IPS DF 4.7 (cell line): ENCODE data around the gene DNM1.
A peak's percentile ranks its signal among the peaks of the same experiment; 100 is the strongest.

Experiments used
- DNase-seq: peaks from one replicate; pipeline ENCODE4 v3.0.0-alpha.2; 2013; ENCODE audit warnings: low spot score; ENCODE audit errors: extremely low read depth

The DNM1 gene

DNA sequence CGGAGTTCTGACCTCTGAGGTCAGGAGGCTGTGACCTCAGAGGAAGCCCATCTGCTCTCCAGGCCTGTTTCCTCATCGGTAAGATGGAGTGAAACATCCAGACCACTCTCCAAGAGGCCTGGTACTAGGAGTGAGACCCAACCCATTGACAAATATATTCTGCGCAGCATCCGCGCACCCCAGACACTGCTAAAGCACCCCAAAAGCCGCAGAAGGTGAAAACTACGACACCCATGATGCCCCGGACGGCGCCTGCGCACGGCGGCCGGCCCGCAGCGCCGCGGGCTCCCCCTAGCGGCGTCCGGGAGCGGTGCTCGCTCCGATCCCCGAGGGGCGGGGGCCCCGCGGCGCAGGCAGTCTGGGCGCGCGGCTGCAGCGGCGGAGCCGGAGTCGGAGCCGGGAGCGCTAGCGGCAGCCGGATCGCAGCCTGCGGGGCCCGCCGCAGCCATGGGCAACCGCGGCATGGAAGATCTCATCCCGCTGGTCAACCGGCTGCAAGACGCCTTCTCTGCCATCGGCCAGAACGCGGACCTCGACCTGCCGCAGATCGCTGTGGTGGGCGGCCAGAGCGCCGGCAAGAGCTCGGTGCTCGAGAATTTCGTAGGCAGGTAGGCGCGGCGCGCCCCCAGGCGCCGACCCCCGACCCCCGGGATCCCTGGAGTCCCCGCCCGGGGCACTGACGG is at the start of gene DNM1:
TSS of gene DNM1 (plus strand) at position 356 of the 683 bp plus-strand sequence. CDS start at position 448, 92 bp downstream.
- DNase-seq = no peak

- DNase-seq = no peak
These were observed 49.1 kb upstream of the DNM1 start for GRCh38 chr9:128153947-128154695.

- DNase-seq = no peak
These were observed 47.3 kb upstream of the DNM1 start for GRCh38 chr9:128155736-128156500.

DNA sequence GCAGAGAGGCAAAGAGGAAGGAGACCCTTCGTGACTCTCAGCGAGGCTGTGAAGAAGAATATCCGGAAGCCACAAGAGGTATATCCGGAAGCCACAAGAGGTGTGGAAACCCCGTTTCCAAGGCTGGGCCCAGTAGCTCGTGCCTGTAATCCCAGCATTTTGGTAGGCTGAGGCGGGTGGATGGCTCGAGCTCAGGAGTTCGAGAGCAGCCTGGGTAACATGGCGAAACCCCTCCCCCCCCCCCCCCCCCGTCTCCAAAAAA is 43.7 kb upstream of the DNM1 start:
- DNase-seq = no peak

DNA sequence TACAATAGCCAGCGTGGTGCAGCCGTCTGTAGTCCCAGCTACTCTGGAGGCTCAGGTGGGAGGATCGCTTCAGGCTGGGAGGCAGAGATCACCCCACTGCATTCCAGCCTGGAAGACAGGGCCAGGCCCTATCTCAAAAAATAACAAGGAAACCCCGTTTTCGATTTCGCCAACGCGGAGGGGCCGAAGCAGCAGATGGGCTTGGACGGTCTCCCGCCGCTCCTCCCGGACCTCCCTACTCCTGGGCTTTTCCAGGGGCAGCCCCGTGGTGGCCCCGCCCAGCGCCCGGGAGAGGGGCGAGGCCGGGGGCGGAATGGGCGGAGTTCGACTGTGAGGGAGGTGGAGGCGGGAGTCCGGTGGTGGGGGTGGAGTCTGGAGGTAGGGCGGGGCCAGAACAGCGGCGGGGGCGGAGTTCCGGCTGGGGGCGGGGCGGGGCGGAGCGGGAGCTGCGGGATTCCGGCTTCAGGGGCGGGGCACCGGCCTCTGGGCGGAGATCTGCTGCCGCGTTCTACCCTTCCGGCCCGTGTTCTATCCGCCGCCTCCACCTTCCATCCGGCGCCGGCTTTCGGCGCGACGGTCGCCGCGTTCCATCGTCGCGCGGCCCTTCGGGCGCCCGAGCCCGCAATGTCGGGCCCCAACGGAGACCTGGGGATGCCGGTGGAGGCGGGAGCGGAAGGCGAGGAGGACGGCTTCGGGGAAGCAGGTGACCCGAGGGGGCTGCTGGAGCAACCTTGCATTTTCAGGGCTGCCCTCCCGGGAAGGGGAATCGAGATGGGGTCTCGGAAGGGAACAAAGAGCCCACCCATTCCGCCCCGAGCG is 43.2 kb upstream of the DNM1 start, which contains the start of gene BBLN:
TSS of gene BBLN (plus strand) at position 482 of the 819 bp plus-strand sequence. CDS start at position 625, 143 bp downstream.
- peak; percentile 60 for DNase-seq

GRCh38 chr9:128160603-128160987 is 42.6 kb upstream of the DNM1 start:
- DNase-seq = no peak

GRCh38 chr9:128161215-128161902 is 41.8 kb upstream of the DNM1 start:
- no peak for DNase-seq

GRCh38 chr9:128162215-128163026 is 40.8 kb upstream of the DNM1 start:
- DNase-seq = no peak

GRCh38 chr9:128163027-128163515 is 40.1 kb upstream of the DNM1 start:
- DNase-seq = no peak

DNA sequence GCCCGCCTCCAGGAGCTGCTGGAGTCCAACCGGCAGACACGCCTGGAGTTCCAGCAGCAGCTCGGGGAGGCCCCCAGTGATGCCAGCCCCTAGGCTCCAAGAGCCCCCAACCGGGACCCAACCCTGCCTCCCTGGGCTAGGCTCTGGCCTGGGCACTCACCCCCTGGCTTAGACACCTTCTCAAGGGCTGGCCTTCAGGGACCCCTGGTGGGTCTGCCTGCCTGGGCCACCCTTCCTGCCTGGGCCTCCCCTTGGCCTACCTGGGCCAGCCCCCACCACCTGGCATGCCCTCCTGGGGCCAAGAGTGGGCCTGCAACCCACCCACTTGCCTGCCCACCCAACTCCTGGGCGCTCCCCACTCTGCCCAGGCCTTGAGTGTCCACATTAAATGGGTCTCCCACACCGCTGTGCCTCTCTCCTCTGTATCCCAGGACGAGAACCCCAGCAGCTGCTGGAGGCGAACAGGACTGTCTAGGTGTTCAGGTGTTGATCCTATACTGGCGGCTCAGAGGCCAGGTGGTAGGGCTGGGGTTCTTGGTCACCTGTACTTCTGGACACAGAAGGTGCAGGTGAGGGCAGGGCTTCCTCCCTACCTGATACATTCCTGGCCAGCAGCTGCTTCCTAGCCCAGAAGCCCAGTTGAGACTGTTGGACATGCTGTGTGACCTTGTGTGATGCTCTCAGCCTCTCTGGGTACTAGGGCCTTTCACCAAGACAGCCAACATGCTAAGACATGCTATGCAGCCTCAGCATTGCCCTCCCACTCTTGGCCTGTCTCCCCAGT is 39.5 kb upstream of the DNM1 start:
- no peak for DNase-seq

GRCh38 chr9:128164307-128164885 is 38.8 kb upstream of the DNM1 start:
- no peak for DNase-seq

DNA sequence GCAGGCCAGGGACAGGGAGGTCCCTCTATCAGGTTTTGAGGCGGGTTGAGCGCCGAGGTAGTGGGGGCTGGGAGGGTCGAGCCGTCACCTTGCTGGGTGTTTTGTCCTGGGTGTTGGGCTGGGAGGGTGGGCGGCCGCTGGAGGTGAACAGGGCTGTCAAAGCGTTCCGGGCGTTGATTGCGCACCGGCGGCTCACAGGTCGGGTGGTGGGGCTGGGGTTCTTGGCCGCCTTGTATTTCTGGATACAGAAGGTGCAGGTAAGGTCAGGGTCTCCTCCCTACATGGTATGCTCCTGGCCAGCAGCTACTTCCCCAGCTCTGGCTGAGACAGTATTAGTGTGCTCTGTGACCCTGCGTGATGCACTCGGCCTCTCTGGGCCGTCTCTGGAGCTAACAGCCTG is 37.0 kb upstream of the DNM1 start:
- no peak for DNase-seq

DNA sequence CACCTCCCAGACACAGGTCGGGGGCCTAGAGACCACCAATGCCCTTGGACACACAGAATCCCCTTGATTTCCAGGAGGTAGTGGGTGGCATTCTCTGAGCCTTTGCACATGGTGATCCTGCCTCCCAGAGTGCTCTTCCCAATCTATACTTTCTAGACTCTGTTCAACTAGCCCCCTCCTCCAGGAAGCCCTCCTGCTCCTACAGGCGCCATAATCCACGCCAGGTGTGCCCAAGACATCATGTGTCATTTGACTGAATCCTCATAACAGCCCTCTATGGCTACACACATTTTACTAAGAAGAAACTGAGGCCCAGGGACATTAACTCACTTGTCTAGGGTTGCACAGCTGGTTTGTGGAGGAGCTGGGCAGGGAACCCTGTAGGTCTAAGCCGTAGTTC is 36.0 kb upstream of the DNM1 start:
- no peak for DNase-seq

GRCh38 chr9:128168731-128169308 is 34.4 kb upstream of the DNM1 start:
- DNase-seq = no peak

- no peak for DNase-seq
These were observed 33.7 kb upstream of the DNM1 start for GRCh38 chr9:128169492-128169891.

DNA sequence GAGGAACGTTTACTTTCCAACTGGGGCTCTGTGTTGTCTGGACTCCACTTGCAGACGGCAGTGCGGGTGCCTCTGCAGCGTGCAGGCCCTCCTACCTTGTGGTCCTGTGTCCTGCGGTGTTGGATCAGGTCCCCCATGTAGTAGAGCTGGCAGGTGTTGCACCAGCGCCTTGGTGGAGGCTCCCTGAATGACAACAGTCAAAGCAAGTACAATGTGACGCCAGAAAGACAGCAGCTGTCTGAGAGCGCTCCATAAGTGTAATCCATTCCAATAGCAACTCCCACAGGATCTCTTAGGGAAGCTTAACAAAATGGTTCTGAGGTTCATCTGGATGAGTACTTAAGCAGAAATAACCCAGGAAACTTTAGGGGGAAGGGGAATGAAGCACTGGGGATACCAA is 33.3 kb upstream of the DNM1 start:
- no peak for DNase-seq

DNA sequence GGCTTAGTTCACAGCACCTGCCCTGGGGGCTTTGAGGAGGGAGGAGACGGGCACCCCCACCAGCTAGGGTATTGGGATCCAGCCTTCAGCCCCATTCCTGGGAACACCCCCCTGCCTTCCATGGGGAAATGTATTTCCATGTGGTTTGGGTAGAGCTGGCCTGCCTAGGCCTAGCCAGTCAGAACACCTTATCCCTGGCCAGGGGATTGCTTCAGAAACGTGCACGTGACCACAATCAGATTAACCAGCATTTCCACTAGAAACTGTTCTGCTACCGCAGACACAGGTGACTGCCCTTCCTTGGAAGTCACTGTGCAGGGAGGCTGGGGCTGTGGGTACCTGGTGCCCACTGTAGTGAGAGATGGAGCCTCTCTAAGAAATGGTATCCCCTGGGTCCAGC is 29.1 kb upstream of the DNM1 start:
- DNase-seq = no peak

- no peak for DNase-seq
These were observed 28.0 kb upstream of the DNM1 start for GRCh38 chr9:128175102-128175563.
